Measurements from ENCODE around the gene ZNF26.
"Not testable (repeated sequence)": the region's sequence is repeated elsewhere in the genome, so short reads cannot be mapped to it uniquely, and the experiment has no call there.

Gene ZNF26, protein sequence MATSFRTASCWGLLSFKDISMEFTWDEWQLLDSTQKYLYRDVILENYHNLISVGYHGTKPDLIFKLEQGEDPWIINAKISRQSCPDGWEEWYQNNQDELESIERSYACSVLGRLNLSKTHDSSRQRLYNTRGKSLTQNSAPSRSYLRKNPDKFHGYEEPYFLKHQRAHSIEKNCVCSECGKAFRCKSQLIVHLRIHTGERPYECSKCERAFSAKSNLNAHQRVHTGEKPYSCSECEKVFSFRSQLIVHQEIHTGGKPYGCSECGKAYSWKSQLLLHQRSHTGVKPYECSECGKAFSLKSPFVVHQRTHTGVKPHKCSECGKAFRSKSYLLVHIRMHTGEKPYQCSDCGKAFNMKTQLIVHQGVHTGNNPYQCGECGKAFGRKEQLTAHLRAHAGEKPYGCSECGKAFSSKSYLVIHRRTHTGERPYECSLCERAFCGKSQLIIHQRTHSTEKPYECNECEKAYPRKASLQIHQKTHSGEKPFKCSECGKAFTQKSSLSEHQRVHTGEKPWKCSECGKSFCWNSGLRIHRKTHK

DNA sequence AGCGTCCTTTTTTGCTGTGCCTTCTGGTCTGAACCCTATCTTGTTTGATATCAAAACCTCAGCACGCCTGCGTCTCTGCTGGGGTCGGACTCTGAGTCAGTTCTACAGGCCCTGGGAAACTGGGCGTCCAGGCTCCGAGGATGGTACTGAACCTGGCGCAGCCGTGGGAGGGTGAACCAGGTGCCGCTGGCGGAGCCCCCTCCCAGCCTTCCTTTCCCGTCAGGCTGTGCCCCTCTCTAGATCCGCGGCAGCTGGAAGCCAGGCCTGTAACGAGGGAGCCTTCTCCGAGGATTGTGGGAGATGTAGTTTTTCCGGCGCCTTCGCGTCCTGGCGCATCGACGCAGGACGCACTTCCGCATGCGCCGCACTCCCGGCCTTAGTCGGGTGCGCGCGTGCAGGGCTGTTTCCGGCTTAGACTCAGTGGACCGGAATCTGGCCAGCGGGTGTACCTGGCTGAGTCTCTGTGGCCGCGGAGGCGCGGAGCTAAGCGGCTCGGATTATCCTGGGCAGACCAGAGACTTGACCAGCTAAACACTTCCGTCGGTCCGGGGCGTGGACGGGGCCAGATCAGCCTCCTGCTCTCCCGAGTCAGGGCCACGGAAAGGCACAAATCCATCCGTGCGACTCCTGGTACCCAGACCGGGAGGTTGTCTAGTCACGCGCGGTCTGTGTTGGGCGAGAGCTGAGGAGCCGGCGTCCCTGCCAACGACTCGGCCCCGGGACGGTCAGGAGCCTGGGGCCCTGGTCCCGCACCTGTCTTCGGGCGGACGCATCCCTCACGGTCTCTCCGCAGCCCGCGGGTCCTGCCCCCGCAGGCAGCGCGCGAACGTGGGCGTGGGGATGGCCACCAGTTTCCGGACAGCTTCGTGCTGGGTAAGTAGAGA lies at the start of gene ZNF26:
Gene ZNF26 (plus strand): TSS at position 367 of the 884 bp plus-strand sequence. CDS start 474 bp downstream, at position 841.
- DNase-seq: peak; percentile 93

DNA sequence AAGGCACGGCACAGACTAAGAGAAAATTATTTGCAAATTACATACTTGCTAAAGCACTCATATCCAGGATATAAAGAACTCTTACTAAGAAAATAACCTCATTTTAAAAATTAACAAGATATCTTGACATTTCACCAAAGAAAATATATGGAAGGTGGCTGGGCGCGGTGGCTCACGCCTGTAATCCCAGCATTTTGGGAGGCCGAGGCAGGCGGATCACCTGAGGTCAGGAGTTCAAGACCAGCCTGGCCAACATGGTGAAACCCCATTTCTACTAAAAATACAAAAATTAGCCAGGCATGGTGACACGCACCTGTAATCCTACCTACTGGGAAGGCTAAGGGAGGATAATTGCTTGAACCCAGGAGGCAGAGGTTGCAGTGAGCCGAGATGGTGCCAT lies 49.2 kb upstream of the ZNF26 start:
- not testable (repeated sequence) for DNase-seq

DNA sequence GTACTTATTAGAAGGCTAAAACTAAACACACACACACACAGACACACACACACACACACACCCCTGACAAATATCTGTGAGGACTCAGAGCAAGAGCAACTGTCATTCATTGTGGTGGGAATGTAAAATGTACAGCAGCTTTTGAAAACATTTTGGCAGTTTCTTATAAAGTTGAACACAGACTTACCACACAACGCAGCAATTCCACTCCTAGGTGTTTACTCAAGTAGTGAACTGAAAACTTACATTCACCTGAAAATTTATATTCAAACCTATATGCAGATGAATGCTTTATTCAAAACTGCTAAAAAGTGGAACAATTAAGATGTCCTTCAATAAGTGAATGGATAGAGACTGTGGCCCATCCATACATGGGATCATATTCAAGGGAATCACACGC lies 48.7 kb upstream of the ZNF26 start:
- DNase-seq: no peak

DNA sequence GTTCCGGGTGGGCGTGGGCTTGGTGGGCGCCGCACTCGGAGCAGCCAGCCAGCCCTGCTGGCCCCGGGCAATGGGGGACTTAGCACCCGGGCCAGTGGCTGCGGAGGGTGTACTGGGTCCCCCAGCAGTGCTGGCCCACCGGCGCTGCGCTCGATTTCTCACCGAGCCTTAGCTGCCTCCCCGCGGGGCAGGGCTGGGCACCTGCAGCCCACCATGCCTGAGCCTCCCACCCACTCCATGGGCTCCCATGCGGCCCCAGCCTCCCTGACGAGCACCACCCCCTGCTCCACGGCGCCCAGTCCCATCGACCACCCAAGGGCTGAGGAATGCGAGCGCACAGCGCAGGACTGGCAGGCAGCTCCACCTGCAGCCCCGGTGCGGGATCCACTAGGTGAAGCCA lies 47.4 kb upstream of the ZNF26 start:
- not testable (repeated sequence) for DNase-seq

DNA sequence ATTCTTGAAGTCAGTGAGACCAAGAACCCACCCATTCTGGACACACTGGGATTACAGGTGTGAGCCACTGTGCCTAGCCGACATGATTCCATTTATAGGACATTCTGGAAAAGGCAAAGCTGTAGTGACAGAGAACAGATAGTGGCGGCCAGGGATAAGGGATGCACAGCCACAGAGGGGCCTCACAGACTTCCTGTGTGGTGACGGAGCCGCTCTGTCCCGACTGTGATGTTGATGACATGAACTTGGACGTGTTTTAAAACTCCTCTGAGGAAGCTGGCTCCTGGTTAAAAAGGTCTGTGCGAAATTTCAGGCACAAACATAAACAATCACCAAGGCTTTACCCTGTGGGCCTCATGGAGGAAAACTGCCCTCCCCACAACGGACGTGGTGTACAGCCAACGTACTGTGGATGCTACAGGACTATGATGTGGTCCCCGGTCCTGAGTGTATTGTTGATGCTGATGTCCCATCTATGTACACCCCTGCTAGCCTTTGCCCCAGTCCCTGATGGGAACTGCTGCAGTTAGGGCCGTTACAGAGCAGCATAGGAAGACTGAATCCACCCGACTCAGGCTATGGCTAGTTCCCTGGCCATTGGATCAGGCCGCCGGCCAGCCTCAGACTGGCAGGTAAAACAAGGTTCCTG lies 46.0 kb upstream of the ZNF26 start:
- DNase-seq: no peak

DNA sequence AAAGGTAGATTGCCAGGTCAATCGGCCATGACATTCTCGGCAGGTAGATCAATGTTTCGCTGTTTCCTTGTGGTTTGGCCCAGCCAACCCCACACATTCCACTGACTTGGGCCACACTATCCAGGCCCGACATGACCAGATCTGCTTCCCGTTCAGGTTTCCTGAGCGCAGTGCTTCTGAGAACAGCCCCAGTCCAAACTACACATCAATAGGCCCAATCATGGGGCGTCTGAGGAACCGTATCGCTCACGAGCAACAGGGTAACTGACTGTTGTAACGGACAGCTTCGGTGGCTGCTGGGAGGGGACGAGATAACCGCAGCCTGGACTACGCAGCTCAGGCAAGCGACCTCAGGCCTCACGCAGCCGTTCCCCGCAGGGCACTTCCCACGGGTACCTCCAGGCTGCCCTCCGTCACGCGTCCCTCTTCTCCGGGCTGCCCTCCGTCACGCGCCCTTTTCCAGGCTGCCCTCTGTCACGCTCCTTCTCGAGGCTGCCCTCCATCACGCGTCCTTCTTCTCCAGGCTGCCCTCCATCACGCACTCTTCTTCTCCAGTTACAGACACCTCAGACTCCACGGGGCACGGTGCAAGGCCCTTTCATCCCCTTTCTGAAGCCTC lies 44.7 kb upstream of the ZNF26 start:
- DNase-seq: no peak

DNA sequence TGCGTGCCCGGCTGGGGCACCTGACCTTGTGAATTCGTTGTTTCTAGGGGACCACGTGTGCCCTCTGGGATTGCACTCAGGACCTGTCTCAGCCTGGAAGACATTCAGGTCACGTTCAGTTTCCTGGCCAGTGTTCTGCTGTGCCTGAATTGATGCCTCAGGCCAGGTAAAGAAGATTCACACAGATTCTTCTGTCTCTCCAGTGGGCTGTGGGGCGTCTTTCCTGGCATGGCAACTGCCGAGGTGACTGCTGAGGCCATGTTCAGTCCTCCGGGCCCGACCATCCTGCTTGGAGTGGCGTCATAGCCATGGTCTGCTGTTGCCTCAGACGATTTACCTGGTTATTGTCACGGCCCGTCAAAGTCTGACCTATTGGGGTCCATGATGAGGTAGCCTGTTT lies 43.6 kb upstream of the ZNF26 start:
- no peak for DNase-seq

DNA sequence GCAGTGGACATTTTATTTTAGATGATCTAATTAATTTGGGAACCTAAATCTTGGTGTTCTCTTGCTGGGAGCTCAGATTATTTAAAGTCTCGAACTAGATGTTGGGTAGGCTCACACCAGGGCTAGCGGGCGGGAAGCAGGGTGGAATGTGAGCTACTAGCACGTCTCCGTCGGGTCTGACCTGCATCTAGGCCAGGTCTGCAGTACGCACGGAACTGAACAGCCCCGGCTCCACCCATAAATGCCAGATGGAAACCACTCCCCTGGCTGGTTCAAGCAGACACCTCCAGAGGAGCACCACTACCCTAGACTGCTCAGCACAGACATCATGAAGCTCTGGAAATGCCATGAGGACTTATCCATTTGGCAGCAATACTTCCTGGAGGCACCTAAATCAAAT lies 40.4 kb upstream of the ZNF26 start:
- no peak for DNase-seq

DNA sequence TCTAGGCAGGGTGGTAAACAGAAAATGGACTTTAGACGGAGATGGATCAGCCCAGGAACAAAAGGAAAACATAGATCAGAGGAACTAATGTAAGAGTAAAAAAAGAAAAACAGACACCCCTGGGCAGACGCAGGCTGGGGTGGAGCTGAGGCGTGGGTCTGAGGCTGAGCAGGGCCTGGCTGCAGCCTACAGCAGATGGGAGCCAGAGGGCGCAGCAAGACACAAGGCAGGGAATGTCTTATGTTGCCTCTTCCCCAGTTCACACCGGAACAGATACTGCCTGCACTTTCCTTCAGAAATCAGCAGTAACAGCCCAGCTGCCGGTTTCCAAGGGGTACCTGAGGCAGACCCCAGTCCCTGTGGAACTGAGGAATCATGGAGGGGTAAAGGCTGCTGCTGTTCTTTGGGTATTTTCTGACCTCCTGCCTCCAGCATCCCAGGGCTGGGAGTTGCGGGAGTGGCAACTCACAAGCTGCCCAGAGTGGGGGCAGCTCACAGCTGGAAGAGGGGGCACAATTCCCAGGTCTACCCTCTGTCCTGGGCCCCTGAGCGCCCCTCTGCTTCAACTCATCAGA lies 39.8 kb upstream of the ZNF26 start:
- no peak for DNase-seq

DNA sequence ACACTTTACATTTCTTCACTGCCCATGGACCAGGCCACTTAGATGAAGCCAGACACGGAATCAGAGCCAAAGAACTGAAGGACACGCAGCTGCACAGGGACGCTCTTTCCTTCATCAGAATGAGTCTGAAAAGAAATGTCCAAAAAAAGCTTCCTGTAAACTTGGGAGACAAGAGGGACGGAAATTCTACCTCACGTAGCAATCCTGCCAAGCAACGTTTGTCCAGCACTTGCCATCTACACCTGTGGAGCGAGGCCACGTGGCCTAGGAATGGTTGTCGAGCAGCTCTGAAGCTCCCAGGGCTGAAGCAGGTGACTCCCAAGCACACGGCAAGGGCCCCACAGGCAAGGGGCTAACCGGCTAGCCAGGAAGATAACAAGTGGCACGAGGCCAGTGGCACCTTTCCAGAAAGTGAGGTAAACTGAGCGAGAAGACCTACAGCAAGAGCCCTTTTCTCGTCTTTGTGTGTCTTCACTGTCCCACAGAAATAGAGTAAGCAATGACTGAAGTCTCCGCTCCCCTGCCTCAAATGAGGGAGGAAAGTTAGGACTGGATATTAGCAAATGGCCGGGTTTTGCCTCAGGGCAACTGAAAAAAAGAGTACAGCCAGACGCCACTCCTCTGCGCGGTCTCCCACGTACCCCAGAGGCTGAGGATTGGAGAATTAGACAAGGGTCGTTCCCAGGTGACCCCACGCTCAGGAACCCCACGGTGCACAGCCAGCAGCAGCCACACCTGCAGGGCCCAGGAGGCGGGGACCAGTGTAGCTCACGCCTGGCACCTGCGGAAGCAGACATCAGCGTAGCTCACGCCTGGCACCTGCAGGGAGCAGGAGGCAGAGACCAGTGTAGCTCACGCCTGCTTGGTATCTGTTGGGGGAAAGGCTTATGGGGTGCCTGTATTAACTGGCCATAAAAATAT lies 37.8 kb upstream of the ZNF26 start:
- no peak for DNase-seq

DNA sequence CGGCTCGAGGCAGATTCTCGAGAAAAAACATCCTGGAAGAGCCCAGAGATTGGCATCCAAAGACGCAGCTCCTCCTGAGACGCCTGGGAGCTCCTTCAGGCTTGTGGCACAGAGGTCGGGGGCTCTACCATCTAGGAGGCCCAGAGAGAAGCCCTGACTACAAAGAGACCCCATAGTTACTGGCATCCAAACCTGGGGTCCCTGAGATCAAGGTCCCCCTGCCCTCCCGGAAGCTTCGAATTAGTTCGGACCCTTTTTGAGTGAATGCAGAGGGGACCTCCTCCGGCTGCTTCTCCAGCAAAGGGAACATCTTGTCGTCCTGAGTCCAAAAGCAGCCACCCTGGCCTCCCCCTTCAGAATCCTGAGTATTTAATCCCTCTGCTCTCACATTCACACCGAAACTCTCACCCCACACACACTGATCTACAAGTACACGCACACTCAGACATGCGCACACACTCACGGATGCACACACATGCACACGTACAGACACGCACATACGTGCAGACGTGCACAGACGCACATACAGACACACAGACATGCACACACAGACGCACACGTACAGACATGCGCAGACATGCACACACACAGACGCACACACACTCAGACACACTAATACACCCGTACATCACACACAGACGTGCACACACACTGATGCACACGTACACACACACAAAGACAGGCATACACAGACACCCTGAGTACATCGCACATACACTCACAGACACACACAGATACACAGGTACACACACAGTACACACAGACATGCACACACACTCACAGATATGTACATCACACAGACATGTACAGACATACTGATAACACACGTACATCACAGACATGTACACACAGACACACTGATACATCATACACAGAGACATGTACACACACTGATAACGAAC lies 36.0 kb upstream of the ZNF26 start:
- no peak for DNase-seq

DNA sequence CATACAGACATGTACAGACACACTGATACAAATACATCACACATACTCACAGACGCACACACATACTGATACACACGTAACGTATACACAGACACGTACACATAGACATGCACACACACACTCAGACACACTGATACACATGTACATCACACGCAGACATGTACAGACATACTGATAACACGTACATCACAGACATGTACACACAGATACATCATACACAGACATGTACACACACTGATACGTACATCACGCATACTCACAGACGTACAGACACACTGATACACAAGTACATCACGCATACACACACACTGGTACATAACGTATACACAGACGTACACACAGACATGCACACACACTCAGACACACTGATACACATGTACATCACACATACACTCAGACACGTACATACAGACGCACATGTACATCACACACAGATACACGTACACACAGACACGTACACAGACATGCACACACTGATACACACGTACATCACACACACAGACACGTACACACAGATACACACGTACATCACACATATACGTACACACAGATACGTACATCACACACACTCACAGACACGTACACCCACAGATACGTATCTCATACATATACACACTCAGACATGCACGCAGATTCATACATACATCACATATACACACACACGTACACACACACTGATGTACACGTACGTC lies 35.2 kb upstream of the ZNF26 start:
- DNase-seq: no peak

DNA sequence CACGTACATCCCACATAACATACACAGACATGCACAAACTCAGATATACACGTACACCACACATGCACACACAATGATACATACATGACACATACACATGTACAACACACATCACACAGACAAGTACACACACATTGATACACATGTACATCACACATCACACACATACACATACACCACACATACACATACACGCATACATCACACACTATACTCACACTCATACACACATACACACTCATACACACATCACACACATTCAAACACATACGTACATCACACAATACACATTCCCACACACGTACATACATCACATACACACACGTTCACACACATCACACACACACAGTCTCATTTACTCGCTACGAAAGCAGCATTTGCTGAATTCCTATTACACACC lies 34.5 kb upstream of the ZNF26 start:
- DNase-seq: no peak

DNA sequence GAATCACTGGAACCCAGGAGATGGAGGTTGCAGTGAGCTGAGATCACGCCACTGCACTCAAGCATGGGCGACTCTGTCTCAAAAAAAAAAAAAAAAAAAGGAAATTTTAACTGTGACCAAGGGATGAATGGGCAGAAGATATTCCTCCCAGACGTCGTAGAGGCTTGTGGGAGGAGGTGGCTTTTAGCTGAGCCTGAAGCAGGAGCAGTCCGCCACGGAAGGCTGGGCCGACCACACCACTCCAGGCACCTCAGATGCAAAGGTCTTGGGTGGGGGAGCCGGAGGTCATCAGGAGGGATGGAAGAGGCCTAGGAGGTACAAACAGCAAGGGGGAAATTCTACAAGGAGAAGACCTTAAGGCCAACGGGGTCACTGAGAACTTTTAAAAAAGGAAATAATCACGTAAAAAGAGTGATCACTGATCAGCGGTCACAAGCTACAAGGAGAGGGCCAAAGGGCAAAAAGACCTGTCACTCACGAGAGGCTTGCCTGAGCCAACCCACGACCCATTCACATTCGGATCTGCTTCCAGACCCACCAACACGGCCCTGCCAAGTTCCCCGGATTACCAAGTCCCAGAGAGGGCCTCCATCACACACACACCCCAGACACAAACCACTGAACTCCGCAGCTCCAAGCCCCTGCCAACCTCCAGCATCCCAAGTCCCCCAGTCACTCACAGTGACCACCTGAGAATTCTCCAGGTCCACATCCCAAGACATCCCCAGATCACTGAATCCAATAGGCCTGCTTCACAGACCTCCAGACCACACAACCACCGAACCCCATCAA lies 33.6 kb upstream of the ZNF26 start:
- DNase-seq: no peak

DNA sequence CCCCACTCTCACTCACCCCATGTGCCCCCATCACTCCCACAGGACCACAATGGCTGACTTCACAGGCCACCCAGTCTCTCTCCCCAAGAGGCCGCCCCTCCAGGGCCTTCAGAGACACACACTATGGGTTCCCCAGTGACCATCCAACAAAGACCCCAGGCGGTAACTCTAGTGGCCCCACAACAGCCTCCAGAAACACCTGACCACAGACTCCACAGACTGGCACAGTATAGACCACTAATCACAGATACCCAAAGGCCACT lies 33.1 kb upstream of the ZNF26 start:
- no peak for DNase-seq

DNA sequence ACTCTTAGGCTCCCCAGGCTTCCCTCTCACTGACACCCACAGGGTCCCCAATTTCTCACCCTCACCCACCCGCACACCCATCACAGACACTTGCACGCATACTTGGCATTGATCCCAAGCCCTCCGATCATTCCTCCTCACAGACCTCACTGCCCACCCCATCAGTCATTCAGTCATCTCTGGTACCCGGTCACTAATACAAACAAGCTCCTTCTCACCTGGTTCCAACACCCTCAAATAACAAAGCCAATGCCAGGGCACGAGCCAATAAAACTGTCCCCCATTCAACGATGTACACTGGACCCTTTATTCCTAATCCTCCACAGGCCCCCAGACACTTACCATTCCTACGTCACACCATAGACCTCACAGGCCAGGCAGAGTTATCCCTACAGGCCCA lies 32.4 kb upstream of the ZNF26 start:
- DNase-seq: no peak

DNA sequence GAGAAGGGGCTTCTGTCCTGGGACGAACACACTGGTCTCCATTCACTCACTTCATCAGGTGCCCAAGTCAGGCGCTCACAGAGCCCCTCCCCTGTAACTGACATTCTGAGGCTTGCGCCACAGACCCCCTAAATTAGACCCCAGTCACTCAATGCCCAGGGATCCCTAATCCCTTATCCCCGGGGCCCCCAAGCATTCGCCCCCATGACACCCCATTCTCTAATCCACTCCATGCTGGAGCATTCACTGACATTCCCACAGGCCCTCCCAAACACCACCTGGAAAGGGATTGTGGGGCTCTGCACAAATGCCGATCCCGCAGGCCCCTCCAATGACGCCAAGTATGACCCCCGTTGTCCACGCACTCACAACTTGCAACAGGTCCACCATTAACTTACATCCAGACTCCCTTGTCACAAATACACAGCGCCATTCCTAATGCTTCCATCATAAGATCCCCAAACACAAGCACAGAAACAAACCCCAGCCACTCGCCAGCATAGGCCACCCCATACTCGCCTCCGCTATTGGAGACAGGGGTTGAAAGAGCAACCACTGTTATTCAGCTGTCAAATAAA lies 31.6 kb upstream of the ZNF26 start:
- DNase-seq: no peak
